Mesendoderm (in vitro differentiated cells): ENCODE measurements around the gene ANKLE2.

Source experiments
- DNase-seq: peaks from one replicate; pipeline ENCODE4 v3.0.0; 2013
- H2AK5ac ChIP-seq: 2 replicates; pipeline ENCODE4 v1.6.1; 2013; ENCODE audit warnings: low read length, inconsistent platforms
- H2BK120ac ChIP-seq: 2 replicates; pipeline ENCODE4 v1.6.1; 2013; ENCODE audit warnings: low read depth, mild to moderate bottlenecking, low read length, moderate library complexity, mixed read lengths
- H2BK15ac ChIP-seq: replicated peaks from 2 replicates; pipeline ENCODE4 v1.6.1; 2013; ENCODE audit warnings: low read depth, mild to moderate bottlenecking, moderate library complexity
- H2BK5ac ChIP-seq: 2 replicates; pipeline ENCODE4 v1.6.1; 2013; ENCODE audit warnings: low read length, inconsistent platforms
- H3K18ac ChIP-seq: 2 replicates; pipeline ENCODE4 v1.6.1; 2013; ENCODE audit warnings: mild to moderate bottlenecking, low read length, mixed read lengths
- H3K23ac ChIP-seq: one replicate; pipeline ENCODE4 v1.6.1; 2013; ENCODE audit warnings: low read length
- H3K27ac ChIP-seq: 2 replicates; pipeline ENCODE4 v1.5.1; 2013; ENCODE audit warnings: low read depth, mild to moderate bottlenecking, inconsistent platforms, low read length, moderate library complexity
- H3K27me3 ChIP-seq: 2 replicates; pipeline ENCODE4 v1.6.1; 2013; ENCODE audit warnings: low read length, control low read depth, mild to moderate bottlenecking, inconsistent platforms; ENCODE audit not compliant: insufficient read depth, poor library complexity
- H3K36me3 ChIP-seq: 2 replicates; pipeline ENCODE4 v1.6.1; 2013; ENCODE audit warnings: low read length, inconsistent platforms; ENCODE audit not compliant: control insufficient read depth, insufficient read depth
- H3K4ac ChIP-seq: one replicate; pipeline ENCODE4 v1.6.1; 2013; ENCODE audit warnings: low read depth, mild to moderate bottlenecking, low read length, moderate library complexity
- H3K4me1 ChIP-seq: 2 replicates; pipeline ENCODE4 v1.6.1; 2013; ENCODE audit warnings: low read depth, low read length, inconsistent platforms; ENCODE audit not compliant: control insufficient read depth
- H3K4me2 ChIP-seq: 2 replicates; pipeline ENCODE4 v1.6.1; 2013; ENCODE audit warnings: low read length
- H3K4me3 ChIP-seq: 2 replicates; pipeline ENCODE4 v1.5.1; 2013; ENCODE audit warnings: mild to moderate bottlenecking, low read length
- H3K56ac ChIP-seq: one replicate; pipeline ENCODE4 v1.6.1; 2013; ENCODE audit warnings: low read length
- H3K79me1 ChIP-seq: 2 replicates; pipeline ENCODE4 v1.6.1; 2013; ENCODE audit warnings: low read length, inconsistent platforms
- H3K79me2 ChIP-seq: 2 replicates; pipeline ENCODE4 v1.6.1; 2013; ENCODE audit warnings: mild to moderate bottlenecking, low read length; ENCODE audit not compliant: control insufficient read depth, insufficient read depth
- H3K9ac ChIP-seq: 2 replicates; pipeline ENCODE4 v1.6.1; 2013; ENCODE audit warnings: low read length, inconsistent platforms
- H4K5ac ChIP-seq: one replicate; pipeline ENCODE4 v1.6.1; 2013; ENCODE audit warnings: low read length
- H4K8ac ChIP-seq: one replicate; pipeline ENCODE4 v1.6.1; 2013; ENCODE audit warnings: low read depth, mild to moderate bottlenecking, control low read depth, low read length, moderate library complexity
- WGBS: extraction: QIAGEN DNeasy Blood & Tissue Kit; methylation state at CpG from one replicate; pipeline ENCODE4 v1.1.7; 2013; ENCODE audit warnings: low lambda C conversion rate, missing lambda C conversion rate; ENCODE audit not compliant: insufficient coverage; ENCODE audit errors: extremely low coverage; 5-methylcytosine and 5-hydroxymethylcytosine counted together

The ANKLE2 gene

GRCh38 chr12:132720606-132721345 is 40.9 kb downstream of the ANKLE2 start:
- Histone ChIP-seq H3K56ac (no peak overlapping the region), H2BK120ac (no peak overlapping the region), H3K79me2 (no peaks in the 10 kb centered on the region), H4K5ac (no peak overlapping the region), H2BK5ac (no peak overlapping the region), H4K8ac (no peak overlapping the region), H3K18ac (no peak overlapping the region), H3K36me3 (peaks cover 23% of the 10 kb centered on the region), H3K4ac (no peak overlapping the region), H3K9ac (no peak overlapping the region), H3K27me3 (no peaks in the 10 kb centered on the region), H3K27ac (no peak overlapping the region), H2BK15ac (no peak overlapping the region), H3K23ac (no peak overlapping the region), H3K4me3 (no peak overlapping the region), H2AK5ac (no peak overlapping the region), H3K79me1 (no peaks in the 10 kb centered on the region), H3K4me1 (no peaks in the 10 kb centered on the region), H3K4me2 (no peak overlapping the region)
- DNase-seq, result no peak
- WGBS, result no CpG with 5 or more reads among the region's 25 CpGs

GRCh38 chr12:132719954-132720324 is 41.7 kb downstream of the ANKLE2 start:
- Histone ChIP-seq H4K8ac (no peak overlapping the region), H2BK5ac (no peak overlapping the region), H4K5ac (no peak overlapping the region), H3K36me3 (peaks cover 21% of the 10 kb centered on the region), H3K23ac (no peak overlapping the region), H3K27me3 (no peaks in the 10 kb centered on the region), H2BK15ac (no peak overlapping the region), H3K79me2 (no peaks in the 10 kb centered on the region), H3K4me1 (no peaks in the 10 kb centered on the region), H3K27ac (no peak overlapping the region), H3K4me2 (no peak overlapping the region), H3K9ac (no peak overlapping the region), H3K4me3 (no peak overlapping the region), H3K18ac (no peak overlapping the region), H2AK5ac (no peak overlapping the region), H3K79me1 (no peaks in the 10 kb centered on the region), H2BK120ac (no peak overlapping the region), H3K4ac (no peak overlapping the region), H3K56ac (no peak overlapping the region)
- DNase-seq, result no peak
- no CpG with 5 or more reads among the region's 12 CpGs for WGBS

GRCh38 chr12:132719141-132719953 is 42.3 kb downstream of the ANKLE2 start:
- Histone ChIP-seq H3K4me3 (no peak overlapping the region), H3K79me1 (peaks cover 2% of the 10 kb centered on the region), H2BK120ac (no peak overlapping the region), H3K9ac (no peak overlapping the region), H3K23ac (no peak overlapping the region), H2BK15ac (no peak overlapping the region), H2AK5ac (no peak overlapping the region), H3K18ac (no peak overlapping the region), H4K8ac (no peak overlapping the region), H3K36me3 (peaks cover 25% of the 10 kb centered on the region), H3K4ac (no peak overlapping the region), H3K27ac (no peak overlapping the region), H4K5ac (no peak overlapping the region), H3K4me1 (no peaks in the 10 kb centered on the region), H3K4me2 (no peak overlapping the region), H3K79me2 (peaks cover 5% of the 10 kb centered on the region), H3K56ac (no peak overlapping the region), H3K27me3 (no peaks in the 10 kb centered on the region), H2BK5ac (no peak overlapping the region)
- DNase-seq, result no peak
- no CpG with 5 or more reads among the region's 31 CpGs for WGBS

GRCh38 chr12:132718644-132719043 is 43.0 kb downstream of the ANKLE2 start:
- no CpG with 5 or more reads among the region's 21 CpGs for WGBS
- Histone ChIP-seq H3K27ac (no peak overlapping the region), H4K8ac (no peak overlapping the region), H2BK15ac (no peak overlapping the region), H3K79me2 (peaks cover 8% of the 10 kb centered on the region), H2AK5ac (no peak overlapping the region), H3K23ac (no peak overlapping the region), H3K4me2 (no peak overlapping the region), H2BK120ac (no peak overlapping the region), H3K4me3 (no peak overlapping the region), H4K5ac (no peak overlapping the region), H2BK5ac (no peak overlapping the region), H3K56ac (no peak overlapping the region), H3K4me1 (no peaks in the 10 kb centered on the region), H3K79me1 (peaks cover 2% of the 10 kb centered on the region), H3K4ac (no peak overlapping the region), H3K9ac (no peak overlapping the region), H3K27me3 (no peaks in the 10 kb centered on the region), H3K36me3 (peaks cover 21% of the 10 kb centered on the region), H3K18ac (no peak overlapping the region)
- no peak for DNase-seq

GRCh38 chr12:132717531-132718387 is 43.9 kb downstream of the ANKLE2 start:
- H3K27me3 ChIP-seq, result no peaks in the 10 kb centered on the region
- H3K18ac ChIP-seq, result no peak overlapping the region
- H4K8ac ChIP-seq, result no peak overlapping the region
- H3K4me1 ChIP-seq, result no peaks in the 10 kb centered on the region
- H3K9ac ChIP-seq, result no peak overlapping the region
- H3K79me1 ChIP-seq, result peaks cover 7% of the 10 kb centered on the region
- H3K4me2 ChIP-seq, result no peak overlapping the region
- no CpG with 5 or more reads among the region's 61 CpGs for whole genome bisulfite sequencing
- H3K23ac ChIP-seq, result no peak overlapping the region
- H3K36me3 ChIP-seq, result peaks cover 20% of the 10 kb centered on the region
- H2AK5ac ChIP-seq, result no peak overlapping the region
- H3K27ac ChIP-seq, result no peak overlapping the region
- H2BK120ac ChIP-seq, result no peak overlapping the region
- no peak overlapping the region for H3K4me3 ChIP-seq
- peaks cover 15% of the 10 kb centered on the region for H3K79me2 ChIP-seq
- H3K4ac ChIP-seq, result no peak overlapping the region
- H2BK15ac ChIP-seq, result no peak overlapping the region
- no peak overlapping the region for H4K5ac ChIP-seq
- no peak overlapping the region for H2BK5ac ChIP-seq
- H3K56ac ChIP-seq, result no peak overlapping the region
- peak; percentile 29 for DNase-seq
